Neuron (in vitro differentiated cells): ENCODE measurements around the gene KCTD20.
"Not testable (repeated sequence)": the region's sequence is repeated elsewhere in the genome, so short reads cannot be mapped to it uniquely, and the experiment has no call there.

Experiments used
- H2AFZ ChIP-seq: one replicate; pipeline ENCODE4 v1.6.1; 2013; ENCODE audit warnings: low read depth, mild to moderate bottlenecking, inconsistent platforms, low read length, moderate library complexity
- H3K27me3 ChIP-seq: one replicate; pipeline ENCODE4 v1.6.1; 2013; ENCODE audit warnings: low read length; ENCODE audit not compliant: insufficient read depth
- H3K36me3 ChIP-seq: one replicate; pipeline ENCODE4 v1.6.1; 2013; ENCODE audit warnings: low read length; ENCODE audit not compliant: insufficient read depth
- H3K4me1 ChIP-seq: one replicate; pipeline ENCODE4 v1.6.1; 2013; ENCODE audit warnings: low read length; ENCODE audit not compliant: insufficient read depth
- H3K4me3 ChIP-seq: 2 replicates; pipeline ENCODE4 v1.5.1; 2013; ENCODE audit warnings: mild to moderate bottlenecking, low read length, moderate library complexity
- H3K9me3 ChIP-seq: one replicate; pipeline ENCODE4 v1.6.1; 2013; ENCODE audit warnings: low read length

The KCTD20 gene

GRCh38 chr6:36459501-36459900 lies 16.7 kb downstream of the KCTD20 start:
- Histone ChIP-seq H3K36me3 (no peaks in the 10 kb centered on the region), H3K4me3 (no peak overlapping the region), H3K4me1 (no peaks in the 10 kb centered on the region), H2AFZ (no peak overlapping the region), H3K27me3 (no peaks in the 10 kb centered on the region), H3K9me3 (peaks cover 3% of the 10 kb centered on the region)

DNA sequence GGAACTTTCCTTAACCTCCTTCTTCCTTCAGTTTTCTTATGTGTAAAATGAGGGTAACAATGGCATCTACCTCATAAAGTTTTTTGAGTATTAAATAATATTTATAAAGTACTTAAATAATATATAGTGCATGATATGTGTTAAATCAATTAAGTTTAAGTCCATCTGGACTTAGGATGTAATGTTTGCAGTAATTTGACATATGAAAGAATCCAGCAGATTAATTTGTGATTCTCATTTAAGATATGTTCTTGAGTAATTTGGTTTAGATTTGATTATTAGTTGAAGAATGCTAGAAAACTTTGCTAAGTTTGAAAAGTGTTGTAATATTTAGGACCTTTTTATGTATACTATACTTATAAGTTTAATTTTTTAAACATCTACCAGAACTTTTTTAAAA lies 18.1 kb downstream of the KCTD20 start:
- Histone ChIP-seq H3K36me3 (no peaks in the 10 kb centered on the region), H3K4me3 (no peak overlapping the region), H3K27me3 (no peaks in the 10 kb centered on the region), H2AFZ (no peak overlapping the region), H3K4me1 (no peaks in the 10 kb centered on the region), H3K9me3 (peaks cover 3% of the 10 kb centered on the region)

DNA sequence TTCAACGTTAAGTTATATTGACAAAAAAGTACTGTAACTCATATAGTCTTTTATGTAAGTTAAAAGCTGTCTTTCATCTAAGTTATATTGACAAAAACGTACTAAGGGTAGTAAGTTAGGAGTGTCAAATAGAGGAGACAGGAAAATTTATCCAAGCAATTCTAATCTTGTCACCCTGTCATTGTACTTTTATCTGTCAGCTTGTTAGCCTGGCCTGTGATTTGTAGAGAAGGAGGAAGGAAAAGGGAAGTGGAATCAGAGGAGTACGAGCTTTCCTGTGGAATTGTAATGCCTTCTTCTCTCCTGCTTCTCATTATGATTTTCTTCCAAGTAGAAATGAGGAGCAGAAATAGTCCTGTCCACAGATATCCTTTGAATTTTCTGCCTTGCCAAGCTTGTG lies 18.8 kb downstream of the KCTD20 start:
- Histone ChIP-seq H3K4me1 (no peaks in the 10 kb centered on the region), H3K9me3 (peaks cover 3% of the 10 kb centered on the region), H3K36me3 (no peaks in the 10 kb centered on the region), H3K27me3 (no peaks in the 10 kb centered on the region), H3K4me3 (no peak overlapping the region), H2AFZ (no peak overlapping the region)

DNA sequence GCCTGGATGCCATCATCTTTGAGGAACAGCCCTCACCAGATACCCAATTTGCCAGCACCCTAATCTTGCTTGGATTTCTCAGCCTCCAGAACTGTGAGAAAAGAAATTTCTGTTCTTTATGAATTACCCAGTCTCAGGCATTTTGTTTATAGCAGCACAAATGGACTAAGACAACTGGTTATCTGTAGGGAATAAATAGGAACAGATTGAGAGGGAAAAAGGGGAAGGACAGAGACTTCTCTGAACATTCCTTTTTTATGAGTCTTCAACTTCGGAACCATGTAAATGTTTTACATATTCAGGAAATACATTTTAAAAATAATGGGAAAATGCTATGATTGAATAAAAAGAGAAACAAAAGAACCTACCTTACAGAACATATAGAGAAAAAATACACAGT lies 20.9 kb downstream of the KCTD20 start:
- H3K4me1 ChIP-seq: no peaks in the 10 kb centered on the region
- peaks cover 3% of the 10 kb centered on the region for H3K9me3 ChIP-seq
- H3K27me3 ChIP-seq: no peaks in the 10 kb centered on the region
- no peak overlapping the region for H2AFZ ChIP-seq
- no peak overlapping the region for H3K4me3 ChIP-seq
- H3K36me3 ChIP-seq: no peaks in the 10 kb centered on the region

- H2AFZ ChIP-seq: no peak overlapping the region
- H3K9me3 ChIP-seq: peaks cover 3% of the 10 kb centered on the region
Observed at GRCh38 chr6:36464233-36464632, 21.4 kb downstream of the KCTD20 start.

DNA sequence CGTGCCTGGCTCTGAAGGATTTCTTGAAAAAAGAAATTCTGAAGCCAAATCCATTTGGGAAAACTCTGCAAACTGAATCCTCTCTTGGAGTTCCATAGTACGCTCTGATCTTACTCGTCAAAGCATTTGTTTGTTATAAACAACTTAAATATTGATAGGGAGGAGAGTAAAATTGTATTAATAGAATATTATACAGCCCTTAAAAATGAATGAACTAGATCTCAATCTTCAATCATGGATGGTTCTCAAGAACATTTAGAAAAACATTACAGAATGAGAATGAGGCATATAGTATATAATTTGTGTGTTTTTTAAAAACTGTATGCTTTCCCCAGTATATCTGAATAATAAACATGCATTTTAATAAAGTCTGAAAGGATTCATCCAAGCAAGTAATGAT lies 24.8 kb downstream of the KCTD20 start:
- Histone ChIP-seq H3K4me3 (no peak overlapping the region), H3K9me3 (peaks cover 5% of the 10 kb centered on the region), H3K4me1 (no peaks in the 10 kb centered on the region), H2AFZ (no peak overlapping the region), H3K36me3 (peaks cover 18% of the 10 kb centered on the region), H3K27me3 (no peaks in the 10 kb centered on the region)

More at GRCh38 chr6:36464233-36464632, 21.4 kb downstream of the KCTD20 start:
- no peaks in the 10 kb centered on the region for H3K27me3 ChIP-seq
- no peaks in the 10 kb centered on the region for H3K36me3 ChIP-seq
- no peaks in the 10 kb centered on the region for H3K4me1 ChIP-seq
- H3K4me3 ChIP-seq: no peak overlapping the region

GRCh38 chr6:36469148-36469661 lies 26.4 kb downstream of the KCTD20 start:
- no peak overlapping the region for H3K4me3 ChIP-seq
- H3K4me1 ChIP-seq: no peaks in the 10 kb centered on the region
- H3K9me3 ChIP-seq: peaks cover 2% of the 10 kb centered on the region
- peaks cover 19% of the 10 kb centered on the region for H3K36me3 ChIP-seq
- no peaks in the 10 kb centered on the region for H3K27me3 ChIP-seq
- no peak overlapping the region for H2AFZ ChIP-seq

GRCh38 chr6:36469946-36470345 lies 27.1 kb downstream of the KCTD20 start:
- Histone ChIP-seq H3K36me3 (peaks cover 23% of the 10 kb centered on the region), H3K4me1 (no peaks in the 10 kb centered on the region)

GRCh38 chr6:36478051-36478526 lies 35.3 kb downstream of the KCTD20 start:
- H2AFZ ChIP-seq: no peak overlapping the region
- H3K27me3 ChIP-seq: no peaks in the 10 kb centered on the region
- peaks cover 36% of the 10 kb centered on the region for H3K36me3 ChIP-seq
- no peaks in the 10 kb centered on the region for H3K9me3 ChIP-seq
- H3K4me1 ChIP-seq: no peaks in the 10 kb centered on the region
- H3K4me3 ChIP-seq: no peak overlapping the region

More at GRCh38 chr6:36469946-36470345, 27.1 kb downstream of the KCTD20 start:
- Histone ChIP-seq H2AFZ (no peak overlapping the region), H3K9me3 (peaks cover 2% of the 10 kb centered on the region), H3K27me3 (no peaks in the 10 kb centered on the region), H3K4me3 (no peak overlapping the region)

GRCh38 chr6:36479256-36479655 lies 36.5 kb downstream of the KCTD20 start:
- peaks cover 44% of the 10 kb centered on the region for H3K36me3 ChIP-seq
- H2AFZ ChIP-seq: no peak overlapping the region
- no peaks in the 10 kb centered on the region for H3K9me3 ChIP-seq
- H3K4me1 ChIP-seq: no peaks in the 10 kb centered on the region
- H3K27me3 ChIP-seq: no peaks in the 10 kb centered on the region
- H3K4me3 ChIP-seq: no peak overlapping the region

GRCh38 chr6:36483326-36483725 lies 40.5 kb downstream of the KCTD20 start:
- H3K4me3 ChIP-seq, H3K4me1 ChIP-seq, H3K9me3 ChIP-seq, H2AFZ ChIP-seq, H3K27me3 ChIP-seq: not testable (repeated sequence)
- H3K36me3 ChIP-seq: peaks cover 70% of the 10 kb centered on the region

- Histone ChIP-seq H3K9me3 (no peaks in the 10 kb centered on the region), H3K4me3 (no peak overlapping the region), H3K27me3 (no peaks in the 10 kb centered on the region), H2AFZ (no peak overlapping the region), H3K36me3 (peaks cover 77% of the 10 kb centered on the region), H3K4me1 (no peaks in the 10 kb centered on the region)
Observed at GRCh38 chr6:36484736-36485135, 41.9 kb downstream of the KCTD20 start.

DNA sequence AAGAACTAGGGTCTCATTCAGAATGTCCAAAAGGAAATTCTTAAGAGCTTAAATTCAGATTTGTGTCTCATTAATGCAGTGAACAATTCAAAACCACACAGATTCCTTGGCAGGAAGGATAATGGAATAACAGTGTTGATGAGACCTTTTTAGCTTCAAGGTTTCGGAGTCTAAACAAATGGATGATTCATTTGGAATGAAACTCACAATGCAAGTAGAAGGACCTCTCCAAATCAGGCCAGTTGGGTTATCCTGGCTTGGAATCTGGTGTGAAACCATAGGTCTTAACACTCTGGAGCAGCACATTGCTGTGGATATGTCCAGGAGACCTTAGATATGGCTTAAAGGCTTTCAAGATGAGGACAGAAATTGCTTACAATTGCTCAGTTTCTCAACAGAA lies 44.9 kb downstream of the KCTD20 start:
- H3K9me3 ChIP-seq: no peaks in the 10 kb centered on the region
- no peak overlapping the region for H3K4me3 ChIP-seq
- H3K27me3 ChIP-seq: no peaks in the 10 kb centered on the region
- H3K4me1 ChIP-seq: no peaks in the 10 kb centered on the region
- no peak overlapping the region for H2AFZ ChIP-seq
- H3K36me3 ChIP-seq: peaks cover 60% of the 10 kb centered on the region

DNA sequence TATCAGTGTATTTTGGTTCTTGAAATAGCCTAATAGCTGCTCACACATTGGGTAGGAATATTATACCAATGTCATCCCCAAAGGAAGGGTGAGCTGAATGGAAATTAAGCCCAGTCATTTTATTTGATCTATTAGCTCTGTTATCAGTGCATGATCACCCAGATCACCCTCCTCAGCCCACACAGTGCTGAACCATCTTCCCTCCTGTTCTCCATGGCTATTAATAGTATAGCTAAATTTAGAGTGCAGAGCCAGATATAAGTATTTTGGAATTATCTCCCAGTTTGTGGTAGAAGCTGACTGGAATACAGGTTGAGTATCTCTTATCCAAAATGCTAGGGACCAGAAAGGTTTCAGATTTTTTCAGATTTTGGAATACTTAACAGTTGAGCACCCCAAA lies 45.4 kb downstream of the KCTD20 start:
- Histone ChIP-seq H2AFZ (no peak overlapping the region), H3K4me3 (no peak overlapping the region), H3K36me3 (peaks cover 61% of the 10 kb centered on the region), H3K27me3 (no peaks in the 10 kb centered on the region), H3K4me1 (peaks cover 2% of the 10 kb centered on the region), H3K9me3 (no peaks in the 10 kb centered on the region)
